GM12865 (cell line): ENCODE results near the gene SERPINB3.
"Not testable (repeated sequence)": the region's sequence is repeated elsewhere in the genome, so short reads cannot be mapped to it uniquely, and the experiment has no call there.

ENCODE experiments used
- DNase-seq: peaks from one replicate; pipeline ENCODE4 v3.0.0; 2010; ENCODE audit warnings: low read depth
- H3K4me3 ChIP-seq: 2 replicates; pipeline ENCODE4 v1.5.1; 2011; ENCODE audit warnings: mild to moderate bottlenecking, low read depth, low read length, control low read depth
- CTCF ChIP-seq: IDR thresholded peaks from 2 replicates; pipeline ENCODE4 v1.5.1; 2011; ENCODE audit warnings: low read length, control low read depth, low read depth, inconsistent platforms; ENCODE audit not compliant: insufficient read depth; ENCODE audit errors: missing control alignments

SERPINB3 gene

GRCh38 chr18:63681449-63682340 lies 20.0 kb upstream of the SERPINB3 start:
- no peak overlapping the region for H3K4me3 ChIP-seq

GRCh38 chr18:63679820-63680606 lies 18.3 kb upstream of the SERPINB3 start:
- no peak for TF ChIP-seq CTCF
- DNase-seq: no peak
- H3K4me3 ChIP-seq: no peak overlapping the region

More at GRCh38 chr18:63681449-63682340, 20.0 kb upstream of the SERPINB3 start:
- no peak for TF ChIP-seq CTCF
- DNase-seq: no peak

GRCh38 chr18:63677500-63678225 lies 16.0 kb upstream of the SERPINB3 start:
- no peak overlapping the region for H3K4me3 ChIP-seq
- TF ChIP-seq CTCF: no peak
- no peak for DNase-seq

GRCh38 chr18:63676526-63677323 lies 15.0 kb upstream of the SERPINB3 start:
- peak; percentile 65 for TF ChIP-seq CTCF
- H3K4me3 ChIP-seq: no peak overlapping the region
- DNase-seq: peak; percentile 48

GRCh38 chr18:63664571-63664970 lies 2.9 kb upstream of the SERPINB3 start:
- H3K4me3 ChIP-seq: no peak overlapping the region
- no peak for DNase-seq
- TF ChIP-seq CTCF: no peak

- not testable (repeated sequence) for DNase-seq, H3K4me3 ChIP-seq
Observed at GRCh38 chr18:63658920-63659319, 2.8 kb downstream of the SERPINB3 start.

- H3K4me3 ChIP-seq, DNase-seq: not testable (repeated sequence)
Observed at GRCh38 chr18:63650271-63650670, 11.4 kb downstream of the SERPINB3 start.
